ENCODE results near the gene MYT1.

The MYT1 gene

DNA sequence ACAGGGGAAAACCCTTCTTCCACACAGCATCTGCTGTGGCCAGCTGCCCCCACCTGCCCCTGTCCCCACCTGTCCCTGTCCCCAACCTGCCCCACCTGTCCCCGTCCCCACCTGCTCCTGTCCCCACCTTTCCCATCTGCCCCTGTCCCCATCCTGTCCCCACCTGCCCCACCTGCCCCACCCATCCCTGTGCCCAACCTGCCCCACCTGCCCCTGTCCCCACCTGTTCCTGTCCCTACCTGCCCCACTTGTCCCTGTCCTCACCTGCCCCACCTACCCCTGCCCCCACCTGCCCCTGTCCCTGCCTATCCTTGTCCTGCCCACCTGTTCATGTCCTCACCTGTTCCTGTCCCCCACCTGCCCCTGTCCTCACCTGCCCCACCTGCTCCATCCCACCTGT lies 6.4 kb upstream of the MYT1 start:
- no peak overlapping the region for H3K27ac ChIP-seq
- no peaks in the 10 kb centered on the region for H3K36me3 ChIP-seq (ENCODE audit: control insufficient read depth, insufficient read depth, low read length)
- H2AFZ ChIP-seq = no peak overlapping the region
- H3K4me3 ChIP-seq (ENCODE audit: low read depth, low read length) = no peak overlapping the region
- no peaks in the 10 kb centered on the region for H3K9me3 ChIP-seq (ENCODE audit: control insufficient read depth, low read length)
- H3K4me2 ChIP-seq (ENCODE audit: low read length) = no peak overlapping the region
- H3K79me2 ChIP-seq = peaks cover 21% of the 10 kb centered on the region
- H3K27me3 ChIP-seq (ENCODE audit: control insufficient read depth, insufficient read depth, low read length) = no peaks in the 10 kb centered on the region
- H3K4me1 ChIP-seq = peaks cover 25% of the 10 kb centered on the region
- TF ChIP-seq, protein P1, sequence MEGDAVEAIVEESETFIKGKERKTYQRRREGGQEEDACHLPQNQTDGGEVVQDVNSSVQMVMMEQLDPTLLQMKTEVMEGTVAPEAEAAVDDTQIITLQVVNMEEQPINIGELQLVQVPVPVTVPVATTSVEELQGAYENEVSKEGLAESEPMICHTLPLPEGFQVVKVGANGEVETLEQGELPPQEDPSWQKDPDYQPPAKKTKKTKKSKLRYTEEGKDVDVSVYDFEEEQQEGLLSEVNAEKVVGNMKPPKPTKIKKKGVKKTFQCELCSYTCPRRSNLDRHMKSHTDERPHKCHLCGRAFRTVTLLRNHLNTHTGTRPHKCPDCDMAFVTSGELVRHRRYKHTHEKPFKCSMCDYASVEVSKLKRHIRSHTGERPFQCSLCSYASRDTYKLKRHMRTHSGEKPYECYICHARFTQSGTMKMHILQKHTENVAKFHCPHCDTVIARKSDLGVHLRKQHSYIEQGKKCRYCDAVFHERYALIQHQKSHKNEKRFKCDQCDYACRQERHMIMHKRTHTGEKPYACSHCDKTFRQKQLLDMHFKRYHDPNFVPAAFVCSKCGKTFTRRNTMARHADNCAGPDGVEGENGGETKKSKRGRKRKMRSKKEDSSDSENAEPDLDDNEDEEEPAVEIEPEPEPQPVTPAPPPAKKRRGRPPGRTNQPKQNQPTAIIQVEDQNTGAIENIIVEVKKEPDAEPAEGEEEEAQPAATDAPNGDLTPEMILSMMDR (IDR thresholded peaks at IDR 0.05) = no peak
- H3K9ac ChIP-seq = no peak overlapping the region

DNA sequence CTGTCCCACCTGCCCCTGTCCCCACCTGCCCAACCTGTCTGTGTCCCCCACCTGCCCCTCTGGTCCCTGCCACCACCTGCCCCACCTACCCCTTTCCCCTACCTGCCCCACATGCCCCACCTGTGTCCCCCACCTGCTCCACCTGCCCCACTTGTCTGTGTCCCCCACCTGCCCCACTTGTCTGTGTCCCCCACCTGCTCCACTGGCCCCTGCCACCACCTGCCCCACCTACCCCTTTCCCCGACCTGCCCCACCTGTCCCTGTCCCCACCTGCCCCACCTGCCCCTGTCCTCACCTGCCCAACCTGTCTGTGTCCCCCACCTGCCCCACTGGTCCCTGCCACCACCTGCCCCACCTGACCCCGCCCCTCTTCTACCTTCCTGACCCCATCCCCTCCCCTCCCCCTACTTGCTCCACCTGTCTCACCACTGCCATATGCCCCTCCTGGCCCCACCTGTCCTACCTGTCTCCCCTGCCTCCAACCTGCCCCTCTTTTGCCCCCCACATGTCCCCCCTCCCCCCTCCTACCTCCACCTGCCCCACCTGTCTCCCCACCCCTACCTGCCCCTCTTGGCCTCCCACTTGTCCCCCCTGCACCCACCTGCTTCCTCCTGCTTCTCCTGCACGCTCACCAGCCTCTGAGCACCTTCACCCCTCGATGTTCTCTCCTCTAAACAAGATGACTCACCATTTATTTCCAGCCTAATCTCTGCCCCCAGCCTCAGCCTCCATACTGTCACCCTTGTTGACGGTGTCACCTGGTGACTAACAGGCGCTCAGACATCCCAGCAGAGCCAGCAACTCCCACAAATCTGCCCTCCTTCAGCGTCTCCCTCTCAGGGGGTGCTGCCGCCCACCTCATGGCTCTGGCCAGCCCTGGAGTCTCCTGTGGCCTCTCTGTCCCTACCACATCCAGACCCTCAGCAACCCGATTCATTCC lies 5.6 kb upstream of the MYT1 start:
- TF ChIP-seq, protein P1 (IDR thresholded peaks at IDR 0.05) = no peak
- peaks cover 23% of the 10 kb centered on the region for H3K4me1 ChIP-seq
- no peak overlapping the region for H3K4me2 ChIP-seq (ENCODE audit: low read length)
- H3K79me2 ChIP-seq = peaks cover 18% of the 10 kb centered on the region
- H3K9me3 ChIP-seq (ENCODE audit: control insufficient read depth, low read length) = no peaks in the 10 kb centered on the region
- no peak overlapping the region for H3K9ac ChIP-seq
- H3K27me3 ChIP-seq (ENCODE audit: control insufficient read depth, insufficient read depth, low read length) = no peaks in the 10 kb centered on the region
- H2AFZ ChIP-seq = no peak overlapping the region
- no peak overlapping the region for H3K4me3 ChIP-seq (ENCODE audit: low read depth, low read length)
- no peaks in the 10 kb centered on the region for H3K36me3 ChIP-seq (ENCODE audit: control insufficient read depth, insufficient read depth, low read length)
- no peak overlapping the region for H3K27ac ChIP-seq

DNA sequence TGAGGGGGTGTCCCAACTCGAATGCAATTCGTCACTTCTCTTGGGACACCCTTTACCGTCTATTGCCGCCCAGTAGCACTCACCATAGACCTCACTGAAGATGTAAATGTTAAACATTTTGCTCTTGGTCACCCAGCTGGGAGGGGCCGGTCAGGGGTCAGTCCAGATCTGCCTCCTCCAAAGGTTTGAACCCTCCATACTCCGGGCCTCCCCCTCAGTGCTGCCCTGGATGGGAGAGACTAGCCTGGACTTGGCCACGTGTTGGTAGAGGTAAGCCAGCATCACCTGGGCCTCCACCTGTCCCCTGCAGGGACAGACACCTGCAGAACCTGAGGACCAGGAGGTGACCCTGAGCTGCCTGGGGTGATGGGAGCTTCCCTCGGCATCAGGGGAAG lies 5.0 kb upstream of the MYT1 start:
- H3K27me3 ChIP-seq (ENCODE audit: control insufficient read depth, insufficient read depth, low read length) = no peaks in the 10 kb centered on the region
- H3K4me3 ChIP-seq (ENCODE audit: low read depth, low read length) = no peak overlapping the region
- no peak overlapping the region for H2AFZ ChIP-seq
- no peaks in the 10 kb centered on the region for H3K9me3 ChIP-seq (ENCODE audit: control insufficient read depth, low read length)
- no peak overlapping the region for H3K4me2 ChIP-seq (ENCODE audit: low read length)
- no peak overlapping the region for H3K27ac ChIP-seq
- no peak overlapping the region for H3K9ac ChIP-seq
- TF ChIP-seq, protein P1 (IDR thresholded peaks at IDR 0.05) = no peak
- H3K79me2 ChIP-seq = peaks cover 15% of the 10 kb centered on the region
- H3K4me1 ChIP-seq = peaks cover 17% of the 10 kb centered on the region
- H3K36me3 ChIP-seq (ENCODE audit: control insufficient read depth, insufficient read depth, low read length) = no peaks in the 10 kb centered on the region

DNA sequence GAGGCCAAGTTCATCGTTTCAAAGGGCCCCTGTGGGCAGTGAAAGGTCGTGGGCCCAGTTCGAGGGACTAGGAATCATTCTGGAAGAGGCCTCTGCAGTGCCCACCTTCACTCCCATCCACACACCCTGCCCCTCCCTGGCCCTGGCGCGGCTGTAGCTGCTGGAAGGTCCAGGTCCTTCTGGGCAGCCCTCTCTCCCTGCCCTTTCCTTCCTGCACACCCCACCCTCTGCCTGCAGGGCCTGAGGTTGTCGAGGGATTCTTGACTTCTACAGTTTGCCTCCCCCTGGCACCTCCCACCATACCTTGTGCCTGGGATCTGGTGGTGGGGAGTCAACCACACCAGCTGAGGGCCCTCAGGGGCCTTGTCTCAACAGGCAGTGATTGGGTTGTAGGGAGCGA lies 4.5 kb upstream of the MYT1 start:
- H3K9me3 ChIP-seq (ENCODE audit: control insufficient read depth, low read length) = no peaks in the 10 kb centered on the region
- no peak overlapping the region for H3K27ac ChIP-seq
- TF ChIP-seq, protein P1 (IDR thresholded peaks at IDR 0.05) = no peak
- H3K79me2 ChIP-seq = peaks cover 14% of the 10 kb centered on the region
- H2AFZ ChIP-seq = no peak overlapping the region
- H3K4me3 ChIP-seq (ENCODE audit: low read depth, low read length) = no peak overlapping the region
- H3K36me3 ChIP-seq (ENCODE audit: control insufficient read depth, insufficient read depth, low read length) = no peaks in the 10 kb centered on the region
- H3K27me3 ChIP-seq (ENCODE audit: control insufficient read depth, insufficient read depth, low read length) = no peaks in the 10 kb centered on the region
- peaks cover 13% of the 10 kb centered on the region for H3K4me1 ChIP-seq
- H3K4me2 ChIP-seq (ENCODE audit: low read length) = no peak overlapping the region
- H3K9ac ChIP-seq = no peak overlapping the region

DNA sequence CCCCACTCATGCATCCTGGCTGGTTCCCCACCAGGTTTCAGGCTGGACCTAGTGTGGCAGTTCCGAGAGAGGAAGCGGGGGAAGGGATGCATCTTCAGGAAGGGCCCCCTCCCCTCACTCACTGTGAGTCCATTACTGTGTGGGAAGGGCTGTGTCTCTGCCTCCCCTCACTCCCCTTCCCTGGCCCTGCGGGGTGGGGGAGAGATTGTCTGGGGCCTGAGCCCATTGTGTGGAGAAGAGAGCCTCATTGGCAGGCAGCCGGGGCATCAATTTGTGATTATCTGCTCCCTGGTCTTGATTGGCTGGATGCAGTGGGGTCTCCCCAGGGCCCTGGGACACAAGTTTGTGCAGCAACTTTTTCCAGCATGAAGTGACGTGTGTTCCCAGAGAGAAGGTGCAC lies 4.1 kb upstream of the MYT1 start:
- no peak overlapping the region for H3K27ac ChIP-seq
- no peaks in the 10 kb centered on the region for H3K27me3 ChIP-seq (ENCODE audit: control insufficient read depth, insufficient read depth, low read length)
- H3K9me3 ChIP-seq (ENCODE audit: control insufficient read depth, low read length) = no peaks in the 10 kb centered on the region
- H3K4me2 ChIP-seq (ENCODE audit: low read length) = no peak overlapping the region
- no peak overlapping the region for H3K4me3 ChIP-seq (ENCODE audit: low read depth, low read length)
- H3K4me1 ChIP-seq = peaks cover 11% of the 10 kb centered on the region
- TF ChIP-seq, protein P1 (IDR thresholded peaks at IDR 0.05) = no peak
- H2AFZ ChIP-seq = no peak overlapping the region
- no peaks in the 10 kb centered on the region for H3K36me3 ChIP-seq (ENCODE audit: control insufficient read depth, insufficient read depth, low read length)
- peaks cover 14% of the 10 kb centered on the region for H3K79me2 ChIP-seq
- no peak overlapping the region for H3K9ac ChIP-seq
